ENCODE results near the gene PRPF18.
"Not testable (repeated sequence)": the region's sequence is repeated elsewhere in the genome, so short reads cannot be mapped to it uniquely, and the experiment has no call there.

PRPF18 gene, protein sequence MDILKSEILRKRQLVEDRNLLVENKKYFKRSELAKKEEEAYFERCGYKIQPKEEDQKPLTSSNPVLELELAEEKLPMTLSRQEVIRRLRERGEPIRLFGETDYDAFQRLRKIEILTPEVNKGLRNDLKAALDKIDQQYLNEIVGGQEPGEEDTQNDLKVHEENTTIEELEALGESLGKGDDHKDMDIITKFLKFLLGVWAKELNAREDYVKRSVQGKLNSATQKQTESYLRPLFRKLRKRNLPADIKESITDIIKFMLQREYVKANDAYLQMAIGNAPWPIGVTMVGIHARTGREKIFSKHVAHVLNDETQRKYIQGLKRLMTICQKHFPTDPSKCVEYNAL

DNA sequence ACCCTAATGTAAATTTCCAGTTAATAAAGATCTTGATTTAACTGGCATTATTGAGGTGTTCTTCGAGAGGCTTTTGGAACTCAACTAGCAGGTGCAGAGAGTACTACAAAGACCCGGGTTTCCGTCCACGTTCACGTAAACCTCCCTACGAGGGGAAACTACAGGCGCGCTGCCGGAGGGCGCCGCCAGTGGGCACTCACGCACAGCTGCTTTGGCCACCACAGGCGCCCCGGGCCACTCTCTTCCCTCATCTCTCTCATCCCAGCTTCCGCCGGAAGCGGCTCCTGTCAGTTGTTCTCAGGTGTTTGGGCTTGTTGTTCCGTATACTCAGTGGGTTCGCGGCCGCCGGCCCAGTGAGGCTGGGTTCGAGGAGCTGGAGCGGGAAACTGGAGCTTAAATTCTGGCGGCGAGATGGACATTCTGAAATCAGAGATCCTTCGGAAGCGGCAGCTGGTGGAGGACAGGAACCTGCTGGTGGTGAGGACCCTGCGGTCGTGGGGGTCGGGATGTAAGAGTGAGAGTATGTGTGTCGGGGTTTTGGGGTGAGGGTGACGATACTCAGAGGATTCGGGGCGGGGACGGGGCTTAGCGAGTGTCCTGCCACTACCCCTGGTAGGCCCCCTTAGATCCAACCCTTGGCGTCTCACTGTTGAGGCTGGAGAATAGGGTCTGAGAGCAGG lies at the start of gene PRPF18:
Gene PRPF18 (plus strand): TSS at position 290 of the 680 bp plus-strand sequence. CDS start 122 bp downstream, at position 412.
- in situ Hi-C loops (cut with HindIII; ENCODE audit: low sequenced_read_pairs), result no loop called here

DNA sequence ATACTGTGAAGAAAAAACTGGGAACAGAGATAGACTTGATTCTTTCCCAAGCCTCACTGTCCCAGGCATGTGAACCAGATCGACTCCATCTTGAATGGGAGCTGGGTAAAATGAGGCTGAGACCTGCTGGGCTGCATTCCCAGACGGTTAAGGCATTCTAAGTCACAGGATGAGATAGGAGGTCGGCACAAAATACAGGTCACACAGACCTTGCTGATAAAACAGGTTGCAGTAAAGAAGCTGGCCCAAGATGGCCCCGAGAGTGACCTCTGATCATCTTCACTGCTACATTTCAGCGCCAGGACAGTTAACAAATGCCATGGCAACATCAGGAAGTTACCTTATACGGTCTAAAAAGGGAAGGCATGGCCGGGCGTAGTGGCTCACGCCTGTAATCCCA lies 48.8 kb upstream of the PRPF18 start:
- in situ Hi-C loops (cut with HindIII; ENCODE audit: low sequenced_read_pairs), result not testable (repeated sequence)

DNA sequence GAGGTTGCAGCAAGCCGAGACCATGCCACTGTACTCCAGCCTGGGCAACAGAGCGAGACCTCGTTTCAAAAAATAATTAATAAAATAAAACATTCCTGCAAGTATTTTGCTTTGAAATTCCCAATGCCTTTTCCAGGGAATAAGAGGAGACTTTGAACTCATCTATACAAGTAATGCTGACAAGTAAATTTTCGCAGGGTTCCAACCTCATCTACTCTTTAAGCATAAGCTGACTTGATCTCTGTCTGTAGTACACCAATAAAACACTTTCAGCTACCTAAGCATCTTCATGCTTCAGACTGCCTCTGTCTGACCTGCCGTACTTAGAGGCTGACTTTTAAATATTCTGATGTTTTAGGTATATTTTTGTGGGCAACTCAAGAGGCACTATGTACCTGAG lies 44.2 kb upstream of the PRPF18 start:
- in situ Hi-C loops (cut with HindIII; ENCODE audit: low sequenced_read_pairs), result no loop called here

DNA sequence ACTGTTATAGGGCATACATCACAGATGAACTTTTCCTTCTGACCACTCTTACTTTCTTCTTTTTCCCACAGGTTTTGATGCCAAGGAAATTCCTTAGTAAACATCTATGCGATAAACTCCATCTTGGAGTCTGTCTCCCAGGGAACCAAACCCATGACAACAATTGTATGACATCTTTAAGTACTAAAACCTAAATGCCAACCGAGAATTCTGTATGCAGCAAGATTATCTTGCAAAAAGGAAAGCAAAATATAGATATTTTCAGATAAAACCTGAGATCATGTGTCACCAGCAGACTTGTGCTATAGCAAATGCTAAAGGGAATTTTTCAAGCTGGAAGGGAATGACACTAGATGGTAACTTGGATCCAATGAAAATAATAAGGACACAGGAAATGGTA lies 36.0 kb upstream of the PRPF18 start:
- in situ Hi-C loops (cut with HindIII; ENCODE audit: low sequenced_read_pairs), result no loop called here

DNA sequence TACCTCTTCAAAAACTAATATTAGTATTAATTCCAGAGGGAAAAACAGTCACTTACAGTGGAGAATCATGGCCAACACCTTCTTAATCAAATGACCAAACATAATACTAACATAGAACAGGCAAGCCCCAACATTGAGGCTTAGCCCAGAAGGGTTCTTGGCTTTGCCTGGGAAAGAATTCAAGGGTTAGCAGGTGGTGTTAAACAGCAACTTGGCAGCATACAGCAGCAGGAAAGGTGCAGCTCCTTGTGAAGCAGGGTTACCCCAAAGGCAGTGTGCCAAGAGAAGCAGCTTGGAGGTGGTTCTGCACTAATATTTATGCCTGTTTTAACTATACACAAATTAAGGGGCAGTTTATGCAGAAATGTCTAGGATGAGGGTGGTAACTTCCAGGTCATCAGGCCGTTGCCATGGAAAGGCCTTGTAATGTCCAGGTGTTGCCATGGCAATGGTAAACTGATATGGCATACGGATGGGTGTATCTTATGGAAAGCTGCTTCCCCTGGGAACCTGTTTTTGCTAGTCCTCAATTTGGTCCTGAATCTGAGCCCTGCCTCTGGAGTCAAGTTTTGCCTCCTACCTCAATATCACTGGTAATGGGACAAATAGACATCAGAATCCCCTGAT lies 30.8 kb upstream of the PRPF18 start:
- in situ Hi-C loops (cut with HindIII; ENCODE audit: low sequenced_read_pairs), result no loop called here

DNA sequence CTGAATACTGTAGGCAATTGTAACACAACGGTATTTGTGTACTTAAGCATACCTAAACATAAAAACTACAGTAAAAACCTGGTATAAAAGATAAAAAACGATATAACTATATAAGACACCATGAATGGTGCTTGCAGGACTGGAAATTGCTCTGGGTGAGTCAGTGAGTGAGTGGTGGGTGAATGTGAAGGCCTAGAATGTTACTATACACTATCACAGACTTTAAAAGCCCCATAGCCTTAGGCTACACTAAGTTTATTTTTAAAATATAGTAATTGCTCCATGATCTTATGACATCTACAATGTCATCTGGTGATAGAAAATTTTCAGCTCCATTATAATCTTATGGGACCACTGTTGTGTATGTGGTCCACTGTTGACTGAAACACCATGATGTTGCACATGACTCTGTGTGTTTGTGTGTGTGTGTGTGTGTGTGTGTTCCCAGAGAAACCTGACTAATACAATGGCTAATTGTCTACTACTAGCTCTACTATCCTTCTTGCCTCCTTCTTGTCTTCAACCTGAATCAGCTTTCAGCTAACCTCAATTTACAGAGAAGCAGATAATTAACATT lies 27.6 kb upstream of the PRPF18 start:
- in situ Hi-C loops (cut with HindIII; ENCODE audit: low sequenced_read_pairs), result no loop called here

DNA sequence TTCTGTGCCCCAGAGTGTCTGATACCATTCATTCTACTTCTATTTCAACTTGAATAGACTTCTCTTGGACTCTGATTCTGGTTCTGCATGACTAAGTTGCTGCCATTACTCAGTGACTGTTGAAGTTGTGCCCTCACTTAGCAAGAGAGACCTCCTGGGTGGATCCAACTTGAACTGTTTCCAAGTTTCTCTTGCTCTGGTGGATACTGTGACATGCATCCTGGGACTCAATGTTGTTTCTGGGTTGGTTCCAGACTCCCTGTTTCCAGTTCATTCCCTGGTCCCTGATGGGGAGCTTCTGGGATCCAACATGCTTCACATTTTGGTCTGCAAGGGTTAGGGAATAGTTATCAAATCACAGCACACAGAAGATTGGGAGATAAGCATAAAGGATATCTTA lies 26.2 kb upstream of the PRPF18 start:
- in situ Hi-C loops (cut with HindIII; ENCODE audit: low sequenced_read_pairs), result loop anchor here (10.0 kb wide), 1 partner anchor 86 kb away; no protein-coding TSS in a partner anchor

DNA sequence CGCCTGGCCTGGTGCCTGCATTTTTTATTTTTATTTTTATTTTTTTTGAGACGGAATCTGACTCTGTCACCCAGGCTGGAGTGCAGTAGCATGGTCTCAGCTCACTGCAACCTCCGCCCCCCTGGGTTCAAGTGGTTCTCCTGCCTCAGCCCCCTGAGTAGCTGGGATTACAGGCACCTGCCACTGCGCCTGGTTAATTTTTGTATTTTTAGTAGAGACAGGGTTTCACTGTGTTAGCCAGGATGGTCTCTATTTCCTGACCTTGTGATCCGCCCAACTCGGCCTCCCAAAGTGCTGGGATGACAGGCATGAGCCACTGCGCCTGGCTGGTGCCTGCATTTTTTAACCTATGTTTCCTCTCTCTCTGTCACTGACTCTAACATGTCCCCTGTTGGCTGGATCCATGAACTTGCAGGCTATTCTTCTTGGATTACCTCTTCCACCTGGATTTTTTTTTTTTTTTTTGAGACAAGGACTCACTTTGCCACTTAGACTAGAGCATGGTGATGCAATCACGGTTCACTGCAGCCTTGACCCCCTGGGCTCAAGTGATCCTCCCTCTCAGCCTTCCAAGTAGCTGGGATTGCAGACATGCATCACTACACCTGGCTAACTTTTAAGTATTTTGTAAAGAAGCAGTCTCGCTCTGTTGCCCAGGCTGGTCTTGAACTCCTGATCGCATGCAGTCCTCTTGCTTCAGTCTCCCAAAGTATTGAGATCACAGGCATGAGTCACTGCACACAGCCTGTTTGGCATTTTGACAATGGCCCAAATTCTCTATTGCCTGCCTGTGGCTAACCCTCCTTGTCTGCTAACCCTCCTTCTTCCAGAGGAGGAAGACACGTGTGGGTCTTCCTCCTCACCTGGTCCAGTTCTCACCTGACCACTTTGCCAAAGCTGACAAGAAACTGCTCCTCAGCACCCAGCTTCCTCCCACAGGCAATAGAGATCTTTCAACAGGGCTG lies 23.0 kb upstream of the PRPF18 start:
- in situ Hi-C loops (cut with HindIII; ENCODE audit: low sequenced_read_pairs), result loop anchor here (10.0 kb wide), 1 partner anchor 89 kb away; no protein-coding TSS in a partner anchor

DNA sequence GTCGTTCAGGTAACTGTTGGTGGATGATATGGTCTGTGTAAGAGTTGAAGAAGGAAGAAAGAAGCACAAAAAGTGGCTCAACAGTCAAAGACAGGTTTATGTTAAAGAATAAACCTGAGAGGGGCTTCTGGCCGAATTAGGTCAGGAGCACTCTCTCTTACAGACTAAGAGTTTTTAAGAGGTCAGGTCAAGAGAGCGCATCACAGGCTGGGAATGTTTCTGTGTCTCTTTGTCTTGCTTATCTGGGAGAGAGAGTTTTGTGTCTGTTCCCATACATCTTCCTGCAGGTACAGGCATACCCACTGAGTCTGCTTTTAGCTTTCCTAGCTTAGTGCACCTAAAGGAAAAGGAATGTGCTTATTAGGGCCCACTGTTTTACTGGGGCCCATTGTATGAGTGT lies 22.2 kb upstream of the PRPF18 start:
- in situ Hi-C loops (cut with HindIII; ENCODE audit: low sequenced_read_pairs), result loop anchor here (10.0 kb wide), 1 partner anchor 90 kb away; no protein-coding TSS in a partner anchor

DNA sequence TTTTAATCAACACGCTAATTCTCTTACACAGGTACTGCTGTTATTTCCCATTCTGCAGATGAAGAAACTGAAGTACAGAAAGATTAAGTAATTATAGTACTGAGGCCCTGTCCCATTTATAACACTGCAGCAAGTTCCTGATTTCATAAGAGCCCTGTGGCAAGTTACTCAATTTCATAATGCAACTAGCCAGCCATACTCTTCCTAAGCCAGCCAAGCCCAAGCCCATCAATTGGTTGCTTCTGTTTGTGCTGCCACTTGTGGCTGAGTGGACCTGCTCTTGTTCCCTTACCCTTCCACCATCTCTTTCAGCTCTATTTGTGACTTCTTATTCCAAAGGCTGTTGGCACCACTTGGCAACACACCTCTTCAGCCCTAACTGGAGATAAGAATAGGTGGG lies 19.7 kb upstream of the PRPF18 start:
- in situ Hi-C loops (cut with HindIII; ENCODE audit: low sequenced_read_pairs), result loop anchor here (10.0 kb wide), 1 partner anchor 92 kb away; no protein-coding TSS in a partner anchor

DNA sequence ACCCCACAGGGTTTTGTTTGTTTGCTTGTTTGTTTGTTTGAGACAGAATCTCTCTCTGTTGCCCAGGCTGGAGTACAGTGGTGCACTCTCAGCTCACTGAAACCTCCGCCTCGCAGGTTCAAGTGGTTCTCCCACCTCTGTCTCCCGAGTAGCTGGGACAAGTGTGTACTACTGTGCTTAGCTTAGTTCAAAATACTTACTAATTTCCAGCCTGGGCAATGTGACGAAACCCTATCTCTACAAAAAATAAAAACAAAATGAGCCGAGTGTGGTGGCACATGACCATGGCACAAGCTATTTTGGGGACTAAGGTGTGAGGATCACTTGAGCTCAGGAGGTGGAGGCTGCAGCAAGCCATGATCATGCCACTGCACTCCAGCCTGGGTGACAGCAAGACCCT lies 15.2 kb upstream of the PRPF18 start:
- in situ Hi-C loops (cut with HindIII; ENCODE audit: low sequenced_read_pairs), result no loop called here

DNA sequence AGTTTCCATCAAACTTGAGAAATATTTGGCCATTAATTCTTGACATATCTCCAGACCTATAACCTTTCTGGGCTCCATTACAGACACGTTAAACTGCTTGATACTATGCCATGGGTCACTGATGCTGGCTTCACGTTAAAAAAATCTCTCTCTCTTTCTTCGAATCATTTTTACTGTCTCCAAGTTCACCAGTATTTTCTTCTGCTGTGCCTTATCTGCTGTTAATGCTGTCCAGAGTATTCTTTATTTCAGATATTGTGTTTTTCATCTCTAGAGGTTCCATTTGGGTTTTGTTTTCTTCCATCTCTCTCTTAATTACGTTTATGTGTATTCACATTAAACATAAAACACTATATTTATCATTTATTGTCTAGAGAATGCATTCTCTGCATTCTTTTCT lies 12.8 kb upstream of the PRPF18 start:
- in situ Hi-C loops (cut with HindIII; ENCODE audit: low sequenced_read_pairs), result no loop called here

DNA sequence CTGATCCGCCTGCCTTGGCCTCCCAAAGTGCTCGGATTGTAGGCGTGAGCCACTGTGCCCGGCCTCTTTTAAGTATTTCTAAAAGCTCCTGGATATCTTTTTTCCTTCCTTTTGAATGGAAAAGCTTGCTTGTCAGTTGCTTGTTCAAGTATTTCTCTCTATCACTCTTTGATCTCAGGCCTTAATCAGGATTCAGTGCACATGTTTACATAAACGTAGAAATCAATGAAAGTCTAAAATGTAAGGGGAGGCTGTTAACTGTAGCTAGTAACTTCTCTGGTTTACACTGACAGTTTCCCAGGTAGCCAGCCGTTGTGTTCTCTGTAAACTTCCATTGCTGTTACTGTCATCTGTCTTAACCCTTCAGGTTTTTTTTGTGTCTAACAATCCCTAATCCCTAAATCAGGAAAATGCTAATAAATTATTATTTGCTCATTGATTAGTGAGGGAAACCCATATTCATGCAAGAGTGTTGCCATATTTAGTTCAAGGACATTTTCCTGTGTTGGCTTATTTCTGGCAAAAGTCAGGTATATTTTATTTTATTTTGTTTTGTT lies 1.5 kb upstream of the PRPF18 start:
- in situ Hi-C loops (cut with HindIII; ENCODE audit: low sequenced_read_pairs), result no loop called here

DNA sequence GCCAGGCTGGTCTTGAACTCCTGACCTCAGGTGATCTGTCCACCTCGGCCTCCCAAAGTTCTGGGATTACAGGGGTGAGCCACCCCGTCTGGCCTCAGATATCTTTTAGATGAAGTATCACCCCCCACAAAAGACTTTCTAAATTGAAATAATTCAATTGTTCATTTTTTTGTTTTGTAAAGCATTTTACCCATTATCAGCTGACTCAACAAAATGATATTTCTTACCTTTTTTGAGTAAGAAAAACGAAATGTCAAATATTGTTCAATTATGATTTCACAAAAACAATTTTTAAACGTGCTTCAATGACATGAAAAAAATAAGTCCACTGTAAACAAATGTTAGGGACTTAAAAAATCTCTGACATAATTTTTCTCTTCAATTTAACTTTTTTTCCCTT lies 822 bp upstream of the PRPF18 start:
- in situ Hi-C loops (cut with HindIII; ENCODE audit: low sequenced_read_pairs), result no loop called here

DNA sequence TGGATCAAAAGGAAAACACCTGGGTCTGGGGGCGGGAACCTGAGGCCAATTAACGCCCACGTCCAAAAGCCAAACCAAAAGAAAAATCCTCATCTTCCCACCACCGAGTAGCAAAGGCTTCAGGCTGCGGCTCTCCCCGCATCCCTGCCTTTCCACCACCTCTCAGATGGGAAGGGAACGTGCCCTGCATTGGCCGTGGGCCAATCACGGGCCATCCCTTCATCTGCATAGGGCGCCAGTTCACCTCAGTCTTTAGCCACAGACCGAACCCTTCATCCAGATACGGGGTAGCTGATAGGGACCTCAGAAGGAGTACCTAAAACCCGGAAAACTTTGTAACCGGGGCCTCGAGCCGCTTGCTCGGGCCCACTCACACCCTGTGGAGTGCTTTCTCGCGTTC lies 626 bp downstream of the PRPF18 start:
- in situ Hi-C loops (cut with HindIII; ENCODE audit: low sequenced_read_pairs), result no loop called here

DNA sequence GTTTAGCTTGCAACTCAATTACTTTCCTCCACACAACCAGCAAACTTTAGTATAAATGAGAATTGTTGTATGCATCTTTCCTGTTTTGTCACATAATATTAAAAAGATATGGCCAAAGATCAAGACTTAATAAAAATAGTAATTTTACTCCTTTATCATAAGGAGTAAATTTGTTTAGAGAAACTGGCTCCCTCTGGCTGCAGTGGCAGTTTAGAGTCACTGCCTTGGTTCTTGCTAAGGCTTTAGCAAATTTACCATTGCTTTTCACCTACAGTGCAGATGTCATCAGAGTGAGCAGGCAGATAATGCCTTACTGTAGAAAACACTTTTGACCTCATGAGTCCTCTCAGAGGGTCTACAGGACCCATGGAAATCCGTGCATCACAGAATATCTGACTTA lies 2.6 kb downstream of the PRPF18 start:
- in situ Hi-C loops (cut with HindIII; ENCODE audit: low sequenced_read_pairs), result no loop called here

DNA sequence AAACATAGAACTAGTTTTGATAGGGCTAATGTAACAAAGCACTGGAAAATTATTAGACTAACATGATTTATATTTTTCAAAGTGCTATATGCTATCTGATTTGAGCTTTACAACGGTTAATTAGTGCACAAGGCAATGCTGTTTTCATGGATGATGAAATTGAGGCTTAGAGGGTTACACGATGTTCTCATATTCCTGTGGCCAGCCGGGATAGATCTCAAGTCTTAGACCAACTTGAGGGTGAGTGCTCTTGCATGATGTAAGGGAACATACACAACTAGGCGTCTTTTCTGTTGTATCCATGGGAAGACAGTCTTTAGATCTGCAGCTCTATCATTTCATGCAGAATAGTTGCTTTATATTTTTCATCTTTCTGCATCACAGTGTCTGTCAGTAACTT lies 4.1 kb downstream of the PRPF18 start:
- in situ Hi-C loops (cut with HindIII; ENCODE audit: low sequenced_read_pairs), result no loop called here

DNA sequence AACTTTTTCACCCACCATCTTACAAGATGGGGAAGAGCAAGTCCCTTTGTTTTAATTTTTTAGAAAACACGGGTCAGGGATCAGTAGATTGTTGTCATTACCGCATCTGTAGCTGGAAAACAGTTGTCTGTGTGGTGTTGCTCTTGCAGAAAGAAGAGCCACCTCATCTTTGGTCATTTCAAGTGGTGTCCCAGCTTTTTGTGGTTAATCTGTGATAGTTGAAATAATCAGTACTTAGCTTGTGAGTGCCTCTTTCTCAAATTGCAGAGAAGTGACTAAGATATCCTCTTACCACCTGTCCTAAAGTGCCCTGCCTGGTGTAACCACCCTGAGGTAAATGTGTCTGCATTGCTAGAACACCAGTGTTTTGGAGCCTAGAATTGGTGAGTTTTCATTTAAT lies 5.5 kb downstream of the PRPF18 start:
- in situ Hi-C loops (cut with HindIII; ENCODE audit: low sequenced_read_pairs), result no loop called here

DNA sequence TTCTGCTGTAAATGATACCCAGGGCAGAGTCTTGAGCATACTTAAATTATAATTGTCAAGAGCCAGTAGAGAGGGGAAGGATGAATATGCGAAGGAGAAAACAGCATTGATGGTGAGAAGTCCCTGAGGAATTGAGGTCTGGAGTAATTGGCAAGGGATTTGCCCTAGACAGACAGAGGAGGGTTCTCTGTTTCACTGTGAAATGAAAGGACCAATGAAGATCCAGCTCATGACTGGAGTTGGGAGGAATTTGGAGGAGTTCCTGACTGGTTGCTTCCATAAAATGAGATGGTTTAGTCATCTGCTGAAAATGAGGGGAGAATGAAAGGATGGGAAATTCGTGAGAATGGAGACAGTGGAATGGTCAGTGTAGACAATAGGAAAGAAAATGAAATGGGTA lies 6.8 kb downstream of the PRPF18 start:
- in situ Hi-C loops (cut with HindIII; ENCODE audit: low sequenced_read_pairs), result no loop called here

DNA sequence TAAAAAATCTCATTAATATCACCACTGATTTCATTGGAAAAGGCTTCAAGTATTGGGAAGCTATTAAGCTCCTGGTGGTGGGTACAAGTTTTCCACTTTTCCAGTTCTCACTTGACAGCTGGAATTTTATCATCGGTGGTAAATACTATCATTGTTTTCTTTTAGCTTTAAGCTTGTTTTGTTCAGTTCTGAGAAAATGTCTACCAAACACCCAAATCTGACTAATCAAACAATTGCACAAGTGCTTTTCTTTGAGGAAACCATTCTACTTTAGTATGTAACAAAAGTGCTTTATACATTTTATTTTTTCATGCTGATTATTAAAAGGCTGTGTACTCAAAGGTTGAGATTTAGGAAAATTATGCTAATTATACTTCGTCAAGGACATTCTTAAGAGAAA lies 7.9 kb downstream of the PRPF18 start:
- in situ Hi-C loops (cut with HindIII; ENCODE audit: low sequenced_read_pairs), result no loop called here

Measured in DLD1 (cell line).